HG03196 (cell line): ENCODE data around the gene ATP7B.

ENCODE experiments used
- ATAC-seq: cut with Tn5 transposase; IDR thresholded peaks from one replicate; pipeline ENCODE4 v1.9.1; 2021; ENCODE audit not compliant: unreplicated experiment

The ATP7B gene

DNA sequence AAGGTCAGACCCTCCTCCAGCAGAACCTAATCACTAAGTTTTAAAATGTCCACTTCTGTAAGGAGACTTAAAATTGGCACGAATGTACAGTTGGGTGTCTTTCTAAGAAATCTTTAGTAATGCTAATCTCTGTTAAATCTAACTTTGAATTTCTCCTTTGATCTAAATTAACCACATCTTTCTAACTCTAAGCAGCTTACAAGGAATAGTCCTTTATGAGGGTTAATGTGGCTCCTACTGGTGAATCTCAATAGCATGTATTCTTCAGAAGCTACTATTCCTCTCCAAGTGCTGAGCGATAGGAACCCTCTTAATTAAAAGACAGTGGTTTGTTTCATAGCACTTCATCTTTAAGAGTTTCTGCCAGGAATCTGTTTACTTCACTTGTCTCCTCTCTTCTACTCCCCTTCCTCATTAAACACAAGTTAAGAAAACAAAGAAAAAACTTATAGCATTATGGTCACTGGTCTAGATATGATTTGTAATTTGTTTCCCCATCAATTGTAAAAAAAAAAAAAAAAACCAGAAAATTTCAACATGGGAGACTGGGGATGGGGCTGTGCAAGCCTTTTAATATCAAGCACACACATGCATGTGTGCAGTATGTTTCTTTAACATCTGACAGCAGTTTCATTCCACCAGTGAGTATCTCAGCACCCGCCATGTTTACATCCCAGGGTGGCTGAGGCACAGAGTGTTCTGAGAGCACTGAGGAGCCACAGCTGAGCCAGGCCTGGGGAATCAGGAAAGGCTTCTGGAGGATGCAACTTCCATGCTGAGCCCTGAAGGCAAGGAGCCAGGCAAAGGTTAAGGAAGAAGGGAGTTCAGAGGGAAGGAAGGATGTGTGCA, 57.7 kb downstream of the ATP7B start:
- ATAC-seq: no peak

DNA sequence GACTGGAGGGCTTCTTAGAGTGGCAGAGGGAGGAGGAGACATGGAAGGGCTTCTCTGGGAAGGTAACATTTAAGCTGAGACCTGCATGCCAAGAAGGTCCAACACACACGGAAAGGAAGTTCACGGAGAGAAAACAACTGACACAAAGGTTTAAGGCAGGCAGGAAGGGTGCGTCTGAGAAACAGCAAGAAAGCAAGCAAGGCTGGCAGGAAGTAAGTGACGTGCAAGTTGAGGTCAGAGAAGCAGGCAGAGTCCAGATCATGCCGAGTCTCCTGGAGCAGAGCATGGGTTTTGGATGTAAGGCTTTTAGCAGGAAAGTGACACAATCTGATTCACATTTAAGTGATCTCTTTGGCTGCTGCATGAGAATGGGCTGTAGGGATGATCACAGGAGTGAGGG, 60.5 kb downstream of the ATP7B start:
- no peak for ATAC-seq

DNA sequence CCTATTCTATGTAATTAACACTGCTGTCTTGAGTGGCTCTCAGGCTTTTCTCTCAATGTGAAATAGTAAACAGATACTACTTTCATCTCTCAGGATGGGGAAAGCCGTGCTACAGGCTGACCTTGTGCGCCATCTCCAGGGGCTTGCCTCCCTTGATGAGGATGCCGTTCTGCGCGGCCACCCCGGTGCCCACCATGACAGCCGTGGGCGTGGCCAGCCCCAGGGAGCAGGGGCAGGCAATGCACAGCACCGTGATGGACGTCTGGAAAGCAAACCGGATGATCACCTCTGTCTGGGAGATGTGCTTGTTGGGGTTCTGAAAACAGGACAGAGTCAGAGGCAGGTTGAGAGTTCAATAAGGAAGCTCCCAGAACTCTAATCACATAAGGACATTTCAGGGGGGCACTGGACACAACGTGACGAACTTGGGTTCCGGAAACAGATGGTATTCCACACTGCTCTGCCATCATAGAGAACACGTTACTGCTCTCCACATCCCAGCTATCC, 65.0 kb downstream of the ATP7B start:
- ATAC-seq: no peak

DNA sequence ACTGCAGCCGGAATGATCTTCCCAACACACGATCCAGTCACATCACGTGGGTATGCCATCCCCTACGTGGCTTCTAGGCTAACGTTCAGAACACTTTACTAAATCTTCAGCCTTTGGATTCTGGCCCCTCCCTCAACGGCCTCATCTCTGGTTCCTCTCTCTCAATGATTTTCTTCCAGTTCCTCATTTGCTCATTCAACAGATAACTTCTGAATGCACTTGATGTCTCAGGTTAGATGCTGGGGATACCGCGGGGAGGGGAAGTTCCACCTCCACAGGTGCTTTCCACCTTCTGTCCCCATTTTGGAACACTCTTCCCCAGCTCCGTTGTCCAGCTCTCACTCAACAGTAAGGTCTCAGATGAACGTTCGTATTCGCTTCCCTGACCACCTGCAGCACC, 66.1 kb downstream of the ATP7B start:
- ATAC-seq: no peak

DNA sequence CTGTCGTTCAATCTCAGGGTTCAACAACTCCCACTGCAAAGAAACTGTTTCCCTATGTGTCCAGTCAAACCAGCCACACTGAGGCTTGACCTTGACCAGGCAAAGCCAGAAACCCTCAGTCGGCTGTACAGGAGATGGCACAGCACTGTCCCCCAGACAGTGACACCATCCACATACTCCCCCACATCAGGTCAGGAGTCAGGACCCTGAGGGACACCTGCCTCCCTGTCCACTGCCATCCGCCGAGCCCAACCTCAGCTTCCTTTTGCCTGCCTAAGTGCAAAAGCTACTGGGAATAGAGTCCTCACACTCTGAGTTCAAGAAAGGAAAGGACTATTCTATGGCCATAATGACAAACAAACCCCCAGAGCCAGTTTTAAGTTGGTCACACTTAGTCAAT, 66.8 kb downstream of the ATP7B start:
- ATAC-seq: no peak

DNA sequence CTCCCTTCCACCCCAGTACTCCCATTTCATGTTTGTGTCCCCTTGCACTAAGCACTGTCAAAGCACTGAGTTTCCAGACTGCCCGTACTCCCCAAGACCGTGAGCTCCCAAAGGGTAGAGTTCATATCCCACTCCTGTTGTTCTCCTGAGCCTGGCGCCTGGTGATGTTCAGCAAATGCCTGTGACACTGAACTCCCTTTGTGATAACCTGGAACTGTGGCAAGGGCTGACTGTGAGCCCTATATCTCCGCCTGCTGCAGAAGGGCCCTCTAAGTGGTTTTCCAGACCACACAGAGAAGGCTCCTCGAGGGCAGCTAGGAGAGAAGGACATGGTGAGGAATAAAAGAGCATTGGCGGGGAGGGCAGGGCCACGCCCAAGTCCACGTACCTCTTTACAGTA, 67.5 kb downstream of the ATP7B start:
- ATAC-seq: no peak

DNA sequence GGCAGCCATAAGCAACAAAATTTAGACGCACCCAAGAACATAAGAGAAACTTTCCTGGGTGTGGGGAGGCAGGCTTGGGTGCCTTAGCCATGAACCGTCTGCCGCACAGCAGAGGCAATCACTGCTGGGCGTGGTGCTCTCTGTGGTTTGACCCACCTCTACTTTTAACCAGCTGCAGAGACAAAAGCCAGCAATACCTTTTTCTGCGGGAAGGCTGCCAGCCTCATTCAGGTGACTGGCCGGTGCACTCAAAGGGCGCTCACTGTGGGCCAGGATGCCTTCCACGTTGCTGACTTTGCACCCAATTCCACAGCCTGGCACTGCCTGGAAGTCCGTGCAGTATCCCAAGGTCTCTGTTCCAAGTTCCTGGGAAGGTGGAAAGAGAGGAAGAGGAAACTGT, 69.1 kb downstream of the ATP7B start:
- no peak for ATAC-seq

DNA sequence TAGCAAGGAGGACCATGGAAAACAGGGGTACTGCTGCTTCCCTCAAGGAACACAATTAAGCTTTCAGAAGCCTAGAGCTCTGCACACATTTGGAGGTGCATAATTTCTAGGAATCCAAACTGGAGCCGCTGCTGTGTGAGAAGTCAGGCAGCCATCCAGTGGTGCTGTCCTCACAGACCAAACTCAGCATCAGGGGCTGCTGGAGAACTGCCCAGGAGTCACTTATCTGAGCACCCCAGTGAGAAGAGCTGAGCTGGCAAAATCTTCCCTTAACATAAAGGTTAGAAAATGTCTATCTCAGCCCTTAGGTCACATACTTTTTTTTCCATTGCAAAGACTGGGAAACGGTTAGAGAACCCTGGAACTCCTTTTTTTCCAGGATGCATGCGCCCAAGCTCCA, 72.8 kb downstream of the ATP7B start:
- no peak for ATAC-seq

DNA sequence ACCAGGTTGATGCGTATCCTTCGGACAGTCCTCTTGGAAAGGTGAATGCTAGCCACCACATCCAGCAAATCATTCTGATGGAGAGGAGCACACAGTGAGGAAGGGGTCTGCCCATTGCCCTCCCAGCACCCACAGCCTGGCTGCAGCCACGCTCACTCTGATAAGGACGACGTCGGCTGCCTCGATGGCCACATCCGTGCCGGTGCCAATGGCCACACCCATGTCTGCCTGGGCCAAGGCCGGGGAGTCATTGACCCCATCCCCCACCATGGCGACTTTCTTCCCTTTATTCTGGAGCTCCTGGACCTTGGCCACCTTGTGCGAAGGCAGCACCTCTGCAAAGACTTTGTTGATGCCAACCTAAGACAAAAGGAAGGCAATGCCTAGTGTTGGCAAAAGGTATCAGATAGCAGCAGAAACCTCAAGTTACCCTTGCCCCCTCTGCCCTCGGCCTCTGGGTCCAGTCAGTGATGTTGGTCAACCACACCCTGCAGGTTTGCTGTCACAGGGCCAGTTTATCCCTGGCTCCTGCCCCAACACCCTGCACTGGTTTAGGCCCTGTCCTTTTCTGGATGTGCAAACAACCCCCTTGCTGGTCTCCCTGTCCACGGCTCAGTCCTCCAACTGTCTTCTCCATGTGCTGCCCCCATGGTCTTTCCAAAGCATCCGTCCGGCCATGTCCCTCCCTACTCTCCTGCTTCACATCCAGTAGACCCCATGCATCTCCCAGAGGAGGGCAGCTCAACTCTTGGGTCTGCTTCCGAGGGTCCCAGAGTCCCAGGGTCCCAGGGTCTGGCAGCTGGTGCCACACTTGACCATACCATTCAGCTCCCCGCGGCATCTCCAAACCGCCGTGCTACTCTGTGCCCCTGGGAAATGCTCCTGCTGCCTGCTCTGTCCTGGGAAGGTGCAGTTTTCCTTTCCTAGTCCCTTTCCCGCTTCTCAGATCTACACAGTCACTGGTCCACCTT, 73.6 kb downstream of the ATP7B start:
- no peak for ATAC-seq

DNA sequence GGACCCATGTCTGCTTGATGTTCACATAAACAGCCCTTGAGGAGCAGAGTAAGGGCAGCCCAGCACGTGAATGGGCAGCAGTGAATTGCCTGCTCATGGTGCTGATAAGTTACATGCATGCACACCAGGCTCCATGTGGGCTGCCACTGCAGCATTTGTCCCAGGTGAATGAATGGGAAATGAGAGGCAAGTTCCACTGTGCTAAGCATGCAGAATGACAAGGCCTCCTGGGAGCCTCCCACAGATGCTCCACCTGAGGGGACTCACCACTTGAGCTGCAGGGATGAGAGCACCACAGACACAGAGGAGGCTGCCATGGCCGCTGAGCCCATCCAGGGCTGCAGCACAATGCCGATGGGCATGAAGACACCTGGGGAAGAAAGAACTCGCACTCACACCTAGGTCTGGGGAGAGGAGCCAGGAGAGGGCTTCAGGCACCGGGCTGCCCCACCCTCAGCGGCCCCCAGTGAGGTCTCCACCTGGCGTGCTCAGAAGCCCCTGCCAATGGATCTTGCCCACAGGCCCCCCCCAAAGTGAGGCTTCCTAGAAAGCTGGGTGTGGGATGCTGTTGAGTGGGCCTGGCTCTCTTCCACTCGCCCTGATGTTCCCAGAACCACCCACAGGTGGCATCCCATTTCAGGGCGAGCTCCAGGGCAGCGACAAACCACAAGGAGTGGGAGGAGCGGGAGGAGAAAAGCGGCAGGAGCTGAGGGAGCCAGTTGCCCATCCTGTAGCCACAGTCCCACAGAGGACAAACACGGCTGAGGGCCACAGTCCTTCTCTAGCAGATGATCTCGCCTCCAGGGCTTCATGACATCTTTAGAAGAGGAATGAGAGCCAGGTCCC, 75.7 kb downstream of the ATP7B start:
- ATAC-seq: no peak

DNA sequence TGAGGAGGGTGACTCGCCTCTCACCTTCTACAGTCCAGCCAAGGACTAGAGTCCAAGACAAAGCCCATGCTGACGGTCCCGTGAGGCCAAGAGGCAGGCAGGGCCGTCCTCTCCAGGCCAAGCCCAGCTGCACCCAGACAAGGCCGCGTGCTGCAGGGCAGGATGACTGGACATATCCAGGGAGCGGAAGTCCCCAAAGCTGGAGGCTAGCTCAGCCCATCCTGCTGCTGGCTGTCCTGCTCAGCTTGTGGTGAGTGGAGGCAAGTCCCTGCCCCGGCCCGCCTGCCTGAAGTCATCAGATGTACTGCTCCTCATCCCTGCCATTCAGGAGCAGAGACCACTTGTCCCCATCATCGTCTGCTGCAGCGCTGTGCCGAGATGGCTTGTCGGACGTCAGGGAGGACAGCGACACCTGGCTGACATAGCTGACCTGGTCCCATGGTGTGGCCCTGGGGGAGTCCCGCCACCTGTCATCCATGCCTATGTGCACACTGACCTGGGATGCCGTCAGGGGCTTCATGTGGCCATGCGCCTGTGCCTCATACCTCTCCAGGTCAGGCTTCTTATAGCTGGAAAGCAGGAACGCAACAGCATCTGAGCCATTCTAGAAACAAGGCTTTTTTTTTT, 76.7 kb downstream of the ATP7B start:
- ATAC-seq: no peak

DNA sequence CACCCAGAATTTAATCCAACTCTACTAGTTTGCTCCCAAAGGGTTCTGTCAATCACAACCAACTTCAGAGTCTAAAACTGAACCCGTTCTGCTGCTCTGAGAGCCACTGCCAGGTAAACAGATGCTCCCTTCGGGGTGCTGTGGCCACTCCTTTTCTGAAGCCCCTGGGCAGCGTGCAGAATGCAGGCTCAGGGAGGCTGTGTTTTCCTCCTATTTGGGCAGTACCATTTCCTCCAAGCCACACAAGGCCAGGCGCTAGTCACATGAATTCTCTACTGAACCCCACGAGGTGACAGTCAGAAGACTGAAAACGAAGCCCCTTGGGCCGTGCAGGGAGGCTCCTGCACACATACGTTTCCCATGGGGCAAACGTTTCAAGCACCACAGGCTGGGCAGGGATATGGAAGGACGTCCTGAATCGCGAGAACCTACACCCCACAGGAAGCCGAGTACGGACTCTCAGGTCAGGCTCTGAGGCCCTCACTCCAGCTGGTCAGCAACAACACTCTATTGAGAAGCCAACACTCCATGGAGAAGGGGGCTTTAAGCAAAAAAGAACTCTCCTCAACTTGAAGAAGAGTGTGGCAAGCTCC, 77.7 kb downstream of the ATP7B start:
- ATAC-seq: no peak

DNA sequence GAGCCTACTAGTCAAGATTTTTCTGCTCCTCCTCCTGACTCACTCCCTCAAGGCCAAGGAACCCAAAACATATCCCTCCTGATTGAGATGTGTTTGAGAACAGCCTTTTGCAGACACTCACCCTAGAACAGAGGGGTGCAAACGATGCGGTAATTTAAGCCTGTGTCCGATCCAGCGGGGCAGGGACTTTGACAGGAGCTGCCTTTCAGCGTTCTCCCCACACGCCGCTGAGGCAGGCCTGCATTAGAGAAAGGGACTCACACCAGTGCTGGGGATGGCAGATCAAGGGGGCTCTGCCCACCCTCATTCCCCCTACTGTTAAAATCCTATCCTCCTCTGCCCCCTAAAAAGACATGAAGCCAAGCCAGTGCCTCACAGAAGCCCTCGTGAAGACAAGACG, 79.0 kb downstream of the ATP7B start:
- no peak for ATAC-seq

DNA sequence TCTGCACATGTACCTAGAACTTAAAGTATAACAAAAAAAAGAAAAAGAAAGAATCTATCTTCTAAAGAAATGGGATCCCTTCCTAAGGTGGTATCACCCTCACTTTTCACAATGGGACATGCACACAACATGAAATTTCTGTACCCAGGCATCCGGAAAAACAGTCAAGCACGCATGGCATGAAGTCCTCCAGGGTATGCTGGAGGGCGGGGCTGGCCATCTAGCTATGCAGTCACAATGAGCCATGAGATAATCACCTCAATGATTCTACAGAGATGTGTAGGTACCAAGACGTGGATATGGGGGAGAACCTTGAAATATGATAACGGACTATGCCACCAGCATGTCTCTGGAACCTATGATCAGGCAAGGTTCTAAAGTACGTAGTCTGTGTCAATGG, 79.6 kb downstream of the ATP7B start:
- no peak for ATAC-seq

DNA sequence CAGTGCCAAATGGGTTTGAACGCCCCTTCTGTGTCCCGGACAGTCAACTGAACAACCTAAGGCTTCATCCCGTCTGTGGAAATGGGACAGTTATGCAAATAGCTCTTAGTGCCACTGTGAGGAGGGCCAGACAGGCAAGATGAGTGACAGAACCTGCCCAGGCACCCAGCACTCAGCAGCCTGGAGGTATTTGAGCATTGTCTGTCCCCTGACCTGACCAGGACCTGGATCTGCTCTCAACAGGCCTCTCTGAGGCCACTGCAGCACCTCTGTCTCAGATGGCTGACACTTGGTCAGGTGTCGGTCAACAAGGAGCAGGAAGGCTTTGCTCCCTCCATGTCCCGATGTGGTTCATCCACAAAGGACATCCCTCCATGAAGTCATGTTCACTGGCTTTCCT, 81.6 kb downstream of the ATP7B start:
- ATAC-seq: no peak

DNA sequence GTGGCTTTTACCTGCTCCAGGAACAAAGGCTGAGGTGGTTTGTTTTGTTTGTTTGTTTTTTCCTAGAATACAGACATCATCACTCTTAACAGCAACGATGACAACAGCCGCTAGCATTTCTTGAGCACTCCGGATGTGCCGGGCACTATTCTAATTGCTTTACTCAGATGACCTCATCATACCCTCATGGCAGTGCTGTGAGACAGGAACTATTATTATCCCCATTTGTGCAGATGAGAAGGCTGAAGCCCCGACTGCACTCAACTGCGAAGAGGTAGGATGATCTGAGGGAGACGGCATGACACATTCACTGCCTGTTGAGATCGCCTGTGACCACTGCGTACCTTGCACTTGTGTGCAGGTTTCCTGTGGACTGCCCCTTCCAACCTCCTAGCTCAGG, 83.0 kb downstream of the ATP7B start:
- no peak for ATAC-seq

DNA sequence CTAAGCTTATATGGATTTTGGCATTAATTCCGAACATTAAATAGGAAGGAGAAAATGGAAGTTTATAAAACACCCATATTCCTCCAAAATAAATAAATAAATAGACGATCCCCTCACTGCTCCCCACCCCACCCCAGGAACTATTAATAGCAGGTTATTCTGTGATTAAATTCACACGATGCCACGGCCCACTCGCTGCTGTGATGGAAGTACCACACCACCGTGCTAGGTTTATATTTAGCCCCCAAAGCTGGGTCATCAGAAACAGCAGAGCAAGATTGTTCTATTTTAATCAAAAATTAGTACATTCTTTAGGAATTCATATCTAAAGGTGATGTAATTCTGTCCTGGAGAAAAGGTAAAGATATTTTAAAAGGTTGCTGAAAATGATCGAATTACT, 84.1 kb downstream of the ATP7B start:
- ATAC-seq: no peak

DNA sequence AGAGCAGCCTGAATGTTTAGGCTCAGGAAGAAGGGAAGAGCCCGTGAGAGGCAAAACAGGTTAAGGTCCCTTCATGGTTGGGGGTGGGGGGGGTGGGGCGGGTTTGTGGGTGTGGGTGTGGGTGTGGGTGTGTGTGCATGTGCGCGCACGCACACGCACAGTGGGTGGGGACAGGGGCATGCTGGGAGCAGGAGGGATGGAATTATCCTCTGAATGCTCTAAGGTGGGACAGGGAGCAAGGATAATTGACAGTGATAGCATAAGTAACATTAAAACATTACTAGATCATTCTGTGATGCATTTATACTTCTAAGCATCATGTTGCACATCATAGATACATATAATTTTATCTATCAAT, 84.7 kb downstream of the ATP7B start:
- no peak for ATAC-seq

DNA sequence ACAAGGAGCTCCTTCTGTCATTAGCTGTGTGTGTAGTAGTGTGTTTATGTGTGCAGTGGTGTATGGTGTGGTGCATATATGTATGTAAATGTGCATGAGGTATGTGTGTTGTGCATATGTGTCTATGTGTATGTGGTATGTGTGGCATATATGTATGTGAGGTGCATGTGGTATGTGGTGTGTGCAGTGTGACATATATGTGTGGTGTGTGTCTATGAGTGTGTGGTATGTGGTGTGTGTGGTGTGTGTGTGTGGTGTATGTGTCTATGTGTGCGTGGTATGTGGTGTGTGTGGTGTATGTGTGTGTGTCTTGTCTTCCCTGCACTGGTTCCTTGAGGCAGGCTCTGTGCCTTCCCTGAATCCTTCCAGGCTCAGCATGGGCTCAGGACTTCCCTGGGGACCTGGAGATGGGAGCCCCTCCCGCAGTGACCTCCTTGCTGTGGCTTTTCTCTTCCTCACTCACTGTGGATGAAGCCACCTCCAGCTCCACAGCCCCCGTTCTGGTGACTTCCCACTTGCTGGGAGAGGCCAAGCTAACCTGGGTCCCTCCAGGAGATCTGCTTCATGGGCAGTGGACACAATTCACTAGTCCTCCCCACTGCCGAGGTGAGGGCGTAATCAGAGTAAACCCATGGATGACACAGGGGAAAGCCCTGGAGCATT, 85.3 kb downstream of the ATP7B start:
- no peak for ATAC-seq
